Chondrocyte (in vitro differentiated cells): ENCODE data around the gene MSLN. TPM values are rescaled to one million over a fixed set of nuclear protein-coding genes. Genes with fewer than 3 reads are reported as not detected.

Experiments
- DNase-seq: peaks from one replicate; pipeline ENCODE4 v3.0.0; 2021; ENCODE audit warnings: mixed read lengths, low spot score
- H3K27ac Mint-ChIP-seq: one replicate; pipeline ENCODE4 v1.8.0; 2021; ENCODE audit warnings: mild to moderate bottlenecking, moderate library complexity, mixed read lengths; ENCODE audit not compliant: unreplicated experiment
- H3K27me3 Mint-ChIP-seq: 2 replicates; pipeline ENCODE4 v1.8.0; 2021; ENCODE audit warnings: low read depth, mixed read lengths
- H3K36me3 Mint-ChIP-seq: 2 replicates; pipeline ENCODE4 v1.8.0; 2021; ENCODE audit warnings: low read depth, mixed read lengths
- H3K4me1 Mint-ChIP-seq: 2 replicates; pipeline ENCODE4 v1.8.0; 2021; ENCODE audit warnings: low read depth, mild to moderate bottlenecking, mixed read lengths
- H3K4me3 Mint-ChIP-seq: one replicate; pipeline ENCODE4 v1.8.0; 2021; ENCODE audit warnings: mild to moderate bottlenecking, moderate library complexity, mixed read lengths; ENCODE audit not compliant: unreplicated experiment
- H3K9me3 Mint-ChIP-seq: 2 replicates; pipeline ENCODE4 v1.8.0; 2021; ENCODE audit warnings: low read depth, mixed read lengths
- CTCF ChIP-seq: fragments of 200-600 bp; sonication (generic); IDR thresholded peaks from 2 replicates; pipeline ENCODE4 v1.5.0; 2021; ENCODE audit warnings: antibody characterized with exemption, mild to moderate bottlenecking, moderate library complexity
- total RNA-seq: library from RNA; stranded (reverse); gene quantifications from 3 replicates; pipeline ENCODE4 v1.2.1, GENCODE V29; 2021

The MSLN gene
- total RNA-seq, 1 donor from 2014 or later, result not detected

- peaks cover 3% of the 10 kb centered on the region for H3K4me1 Mint-ChIP-seq
- H3K4me3 Mint-ChIP-seq, result peak overlapping the region; percentile 61
- H3K27me3 Mint-ChIP-seq, result no peaks in the 10 kb centered on the region
- TF ChIP-seq CTCF, result no peak
- H3K36me3 Mint-ChIP-seq, result no peaks in the 10 kb centered on the region
- DNase-seq, result no peak
- H3K9me3 Mint-ChIP-seq, result no peaks in the 10 kb centered on the region
- no peak overlapping the region for H3K27ac Mint-ChIP-seq
Observed at GRCh38 chr16:727291-727977, 33.1 kb upstream of the MSLN start.

- peaks cover 3% of the 10 kb centered on the region for H3K4me1 Mint-ChIP-seq
- no peak for DNase-seq
- H3K9me3 Mint-ChIP-seq, result no peaks in the 10 kb centered on the region
- H3K27ac Mint-ChIP-seq, result no peak overlapping the region
- H3K4me3 Mint-ChIP-seq, result peak overlapping the region; percentile 60
- TF ChIP-seq CTCF, result no peak
- no peaks in the 10 kb centered on the region for H3K27me3 Mint-ChIP-seq
- no peaks in the 10 kb centered on the region for H3K36me3 Mint-ChIP-seq
Observed at GRCh38 chr16:728131-728889, 32.2 kb upstream of the MSLN start.

- Mint-ChIP-seq H3K27me3 (no peaks in the 10 kb centered on the region), H3K27ac (no peak overlapping the region), H3K36me3 (no peaks in the 10 kb centered on the region), H3K4me3 (no peak overlapping the region), H3K9me3 (no peaks in the 10 kb centered on the region), H3K4me1 (peaks cover 3% of the 10 kb centered on the region)
- no peak for DNase-seq
- no peak for TF ChIP-seq CTCF
Observed at GRCh38 chr16:728890-729744, 31.4 kb upstream of the MSLN start.

GRCh38 chr16:729768-730665, 30.5 kb upstream of the MSLN start:
- Mint-ChIP-seq H3K9me3 (no peaks in the 10 kb centered on the region), H3K36me3 (no peaks in the 10 kb centered on the region), H3K27me3 (no peaks in the 10 kb centered on the region), H3K27ac (no peak overlapping the region), H3K4me3 (no peak overlapping the region), H3K4me1 (peaks cover 3% of the 10 kb centered on the region)
- no peak for TF ChIP-seq CTCF
- no peak for DNase-seq
